ENCODE results near the gene KLHL30.

GRCh38 chr2:238093181-238094140 is 45.0 kb upstream of the KLHL30 start:
- TF ChIP-seq, protein P1, sequence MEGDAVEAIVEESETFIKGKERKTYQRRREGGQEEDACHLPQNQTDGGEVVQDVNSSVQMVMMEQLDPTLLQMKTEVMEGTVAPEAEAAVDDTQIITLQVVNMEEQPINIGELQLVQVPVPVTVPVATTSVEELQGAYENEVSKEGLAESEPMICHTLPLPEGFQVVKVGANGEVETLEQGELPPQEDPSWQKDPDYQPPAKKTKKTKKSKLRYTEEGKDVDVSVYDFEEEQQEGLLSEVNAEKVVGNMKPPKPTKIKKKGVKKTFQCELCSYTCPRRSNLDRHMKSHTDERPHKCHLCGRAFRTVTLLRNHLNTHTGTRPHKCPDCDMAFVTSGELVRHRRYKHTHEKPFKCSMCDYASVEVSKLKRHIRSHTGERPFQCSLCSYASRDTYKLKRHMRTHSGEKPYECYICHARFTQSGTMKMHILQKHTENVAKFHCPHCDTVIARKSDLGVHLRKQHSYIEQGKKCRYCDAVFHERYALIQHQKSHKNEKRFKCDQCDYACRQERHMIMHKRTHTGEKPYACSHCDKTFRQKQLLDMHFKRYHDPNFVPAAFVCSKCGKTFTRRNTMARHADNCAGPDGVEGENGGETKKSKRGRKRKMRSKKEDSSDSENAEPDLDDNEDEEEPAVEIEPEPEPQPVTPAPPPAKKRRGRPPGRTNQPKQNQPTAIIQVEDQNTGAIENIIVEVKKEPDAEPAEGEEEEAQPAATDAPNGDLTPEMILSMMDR (conservative IDR thresholded peaks at IDR 0.05; ENCODE audit: low read length): no peak
- no peak for TF ChIP-seq EZH2phosphoT487 (IDR thresholded peaks at IDR 0.05; ENCODE audit: borderline replicate concordance, low read depth, low read length)
